ENCODE measurements around the gene RASL10A. TPM values are rescaled to one million over a fixed set of nuclear protein-coding genes. Genes with fewer than 3 reads are reported as not detected.
A peak's percentile ranks its signal among the peaks of the same experiment; 100 is the strongest.

Gene RASL10A
- total and polyA plus RNA-seq, 7 donors = 0.32 to 3.3 (median 0.80) TPM

DNA sequence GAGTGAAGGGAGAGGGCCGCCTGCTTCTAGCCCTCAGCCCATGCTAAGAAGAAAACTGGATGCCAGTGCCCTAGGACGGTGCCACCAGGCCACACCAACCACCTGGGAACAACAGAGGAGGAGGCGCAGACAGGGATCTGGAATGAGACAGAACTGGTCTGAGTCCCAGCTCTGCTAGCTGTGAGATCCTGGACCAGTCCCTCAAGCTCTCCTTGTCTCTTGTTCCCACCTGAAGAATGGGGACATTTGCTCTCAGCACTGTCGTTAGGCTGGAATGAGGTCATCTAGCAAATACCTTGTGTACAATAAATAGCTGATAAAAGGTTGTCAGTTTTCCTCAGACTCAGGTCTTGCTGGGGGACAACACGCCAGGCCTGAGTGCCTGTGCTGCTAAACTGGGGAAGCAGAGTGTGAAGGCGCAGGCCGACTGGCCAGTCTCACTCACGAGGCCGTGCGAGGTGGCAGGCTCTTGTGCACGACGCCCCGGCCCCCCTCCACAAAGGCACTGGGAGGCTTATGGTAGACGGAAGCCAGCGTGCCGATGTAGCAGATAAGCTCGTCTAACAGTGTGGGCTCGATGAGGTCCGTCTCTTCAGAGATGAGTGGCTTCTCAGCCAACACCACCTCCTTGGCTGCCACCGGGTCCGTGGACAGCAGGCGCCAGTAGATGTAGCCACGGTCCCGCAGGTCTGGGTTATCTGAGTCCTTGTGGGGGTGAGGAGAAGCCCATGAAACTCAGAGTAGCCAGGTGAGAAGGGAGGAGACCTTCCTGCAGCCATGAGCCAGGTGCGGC is 25.8 kb upstream of the RASL10A start:
- H3K27ac ChIP-seq = no peak overlapping the region
- DNase-seq = no peak
- intact Hi-C loops (cut with DNase I) = no loop called here
- H3K27me3 ChIP-seq (ENCODE audit: insufficient read depth in 3 of 3, low read length in 2 of 3) = no peaks in the 10 kb centered on the region
- TF ChIP-seq, protein P1, sequence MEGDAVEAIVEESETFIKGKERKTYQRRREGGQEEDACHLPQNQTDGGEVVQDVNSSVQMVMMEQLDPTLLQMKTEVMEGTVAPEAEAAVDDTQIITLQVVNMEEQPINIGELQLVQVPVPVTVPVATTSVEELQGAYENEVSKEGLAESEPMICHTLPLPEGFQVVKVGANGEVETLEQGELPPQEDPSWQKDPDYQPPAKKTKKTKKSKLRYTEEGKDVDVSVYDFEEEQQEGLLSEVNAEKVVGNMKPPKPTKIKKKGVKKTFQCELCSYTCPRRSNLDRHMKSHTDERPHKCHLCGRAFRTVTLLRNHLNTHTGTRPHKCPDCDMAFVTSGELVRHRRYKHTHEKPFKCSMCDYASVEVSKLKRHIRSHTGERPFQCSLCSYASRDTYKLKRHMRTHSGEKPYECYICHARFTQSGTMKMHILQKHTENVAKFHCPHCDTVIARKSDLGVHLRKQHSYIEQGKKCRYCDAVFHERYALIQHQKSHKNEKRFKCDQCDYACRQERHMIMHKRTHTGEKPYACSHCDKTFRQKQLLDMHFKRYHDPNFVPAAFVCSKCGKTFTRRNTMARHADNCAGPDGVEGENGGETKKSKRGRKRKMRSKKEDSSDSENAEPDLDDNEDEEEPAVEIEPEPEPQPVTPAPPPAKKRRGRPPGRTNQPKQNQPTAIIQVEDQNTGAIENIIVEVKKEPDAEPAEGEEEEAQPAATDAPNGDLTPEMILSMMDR (IDR thresholded peaks at IDR 0.05) = no peak
- peaks cover 0 to 64% of the 10 kb centered on the region in 2 donors for H3K36me3 ChIP-seq (ENCODE audit: insufficient read depth in 1 of 2, low read depth in 1 of 2)
- no peak for ATAC-seq
- peaks cover 69% of the 10 kb centered on the region for H3K4me1 ChIP-seq
- no peaks in the 10 kb centered on the region for H3K9me3 ChIP-seq
- no peak overlapping the region for H3K4me3 ChIP-seq
- 93 to 97% (median 94%) methylated on average over 25 of the region's 25 CpGs for WGBS, 3 donors

- H3K36me3 ChIP-seq (ENCODE audit: insufficient read depth in 1 of 2, low read depth in 1 of 2) = peaks cover 0 to 58% of the 10 kb centered on the region in 2 donors
- intact Hi-C loops (cut with DNase I) = no loop called here
- no peaks in the 10 kb centered on the region for H3K9me3 ChIP-seq
- TF ChIP-seq, protein P1 (IDR thresholded peaks at IDR 0.05) = no peak
- no peak overlapping the region for H3K27ac ChIP-seq
- ATAC-seq (no peak), DNase-seq (no peak)
- WGBS, 3 donors = 93 to 100% (median 98%) methylated on average over 7 to 8 of the region's 8 CpGs
- H3K27me3 ChIP-seq (ENCODE audit: insufficient read depth in 3 of 3, low read length in 2 of 3) = no peaks in the 10 kb centered on the region
- H3K4me1 ChIP-seq = peaks cover 64% of the 10 kb centered on the region
- H3K4me3 ChIP-seq = no peak overlapping the region
Measured at GRCh38 chr22:29340566-29340965, 25.1 kb upstream of the RASL10A start.

- TF ChIP-seq, protein P1 (IDR thresholded peaks at IDR 0.05) = no peak
- H3K9me3 ChIP-seq = no peaks in the 10 kb centered on the region
- peaks cover 55% of the 10 kb centered on the region for H3K4me1 ChIP-seq
- 76 to 86% (median 79%) methylated on average over 23 of the region's 23 CpGs for WGBS, 3 donors
- H3K27ac ChIP-seq = no peak overlapping the region
- peaks cover 3 to 57% of the 10 kb centered on the region in 2 donors for H3K36me3 ChIP-seq (ENCODE audit: insufficient read depth in 1 of 2, low read depth in 1 of 2)
- H3K27me3 ChIP-seq (ENCODE audit: insufficient read depth in 3 of 3, low read length in 2 of 3) = no peaks in the 10 kb centered on the region
- intact Hi-C loops (cut with DNase I) = no loop called here
- ATAC-seq (peak in 2 of 4 donors; percentile 6 to 7), DNase-seq (no peak)
- no peak overlapping the region for H3K4me3 ChIP-seq
Measured at GRCh38 chr22:29339381-29340235, 24.1 kb upstream of the RASL10A start.

DNA sequence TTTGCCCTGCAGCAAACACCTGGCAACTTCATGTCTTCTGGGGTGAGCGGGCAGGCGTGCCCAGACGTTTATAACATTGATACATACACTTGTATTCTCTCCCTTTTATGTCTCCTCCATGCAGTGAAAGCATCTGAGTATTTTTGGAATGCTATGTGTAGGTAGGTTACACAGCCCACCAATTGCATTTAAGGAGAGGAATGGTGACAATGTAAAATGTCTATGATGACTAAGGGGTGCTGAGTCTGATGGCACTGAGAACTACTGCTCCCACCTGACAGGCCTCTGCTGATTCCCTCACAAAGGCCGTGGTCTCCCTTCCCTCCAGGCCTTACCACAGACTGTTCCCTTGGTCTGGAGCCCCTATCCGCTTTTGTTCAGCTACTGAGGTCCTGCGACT is 22.9 kb upstream of the RASL10A start:
- Histone ChIP-seq H3K27me3 (ENCODE audit: insufficient read depth in 3 of 3, low read length in 2 of 3) (no peaks in the 10 kb centered on the region), H3K36me3 (ENCODE audit: insufficient read depth in 1 of 2, low read depth in 1 of 2) (peaks cover 3 to 65% of the 10 kb centered on the region in 2 donors), H3K4me3 (no peak overlapping the region), H3K27ac (peak overlapping the region; percentile 78), H3K9me3 (no peaks in the 10 kb centered on the region), H3K4me1 (peaks cover 49% of the 10 kb centered on the region)
- TF ChIP-seq, protein P1 (IDR thresholded peaks at IDR 0.05) = no peak
- DNase-seq (no peak), ATAC-seq (no peak)
- intact Hi-C loops (cut with DNase I) = no loop called here
- WGBS, 3 donors = 83 to 91% (median 84%) methylated on average over 6 of the region's 6 CpGs
